H1 (cell line): ENCODE measurements around the gene SH3BP2.
A peak's percentile ranks its signal among the peaks of the same experiment; 100 is the strongest.

ENCODE experiments used
- ATF2 ChIP-seq: IDR thresholded peaks from 2 replicates; pipeline ENCODE4 v1.6.1; 2012; ENCODE audit warnings: low read length, inconsistent platforms
- CEBPB ChIP-seq: IDR thresholded peaks from 2 replicates; pipeline ENCODE4 v1.6.1; 2012; ENCODE audit warnings: low read depth, low read length
- EGR1 ChIP-seq: IDR thresholded peaks from 2 replicates; pipeline ENCODE4 v1.6.1; 2011; ENCODE audit warnings: low read depth, low read length, borderline replicate concordance
- EP300 ChIP-seq, 2 experiments: IDR thresholded peaks; 1 replicate in 1 of 2; 2 replicates in 1 of 2; pipeline ENCODE4 v1.6.1; 2011 to 2012; ENCODE audit warnings: low read depth in 2 of 2, low read length in 2 of 2, mild to moderate bottlenecking in 2 of 2, borderline replicate concordance in 1 of 2, inconsistent platforms in 1 of 2, moderate library complexity in 1 of 2
- POLR2A ChIP-seq, 2 experiments: IDR thresholded peaks; 1 replicate in 1 of 2; 2 replicates in 1 of 2; pipeline ENCODE4 v1.6.1; 2011; ENCODE audit warnings: low read depth in 2 of 2, low read length in 2 of 2, mild to moderate bottlenecking in 2 of 2; ENCODE audit errors: control extremely low read depth in 1 of 2
- POLR2AphosphoS5 ChIP-seq: IDR thresholded peaks from 2 replicates; pipeline ENCODE4 v1.6.1; 2011; ENCODE audit warnings: low read depth, low read length
- SAP30 ChIP-seq: fragments of 300-600 bp; sonication (generic); IDR thresholded peaks from 2 replicates; pipeline ENCODE4 v1.7.1; 2012; ENCODE audit warnings: low read length, moderate library complexity, mild to moderate bottlenecking, inconsistent platforms; ENCODE audit not compliant: insufficient read depth, insufficient replicate concordance
- SIN3A ChIP-seq, 2 experiments: IDR thresholded peaks in 1 of 2; conservative IDR thresholded peaks in 1 of 2; 2 replicates each; pipeline ENCODE4 v1.6.1; 2011 to 2012; ENCODE audit warnings: low read length in 2 of 2, improper control_type of control experiment in 1 of 2, low read depth in 1 of 2, mild to moderate bottlenecking in 1 of 2
- TBP ChIP-seq: IDR thresholded peaks from 2 replicates; pipeline ENCODE4 v1.6.1; 2011; ENCODE audit warnings: low read depth, low read length, improper control_type of control experiment
- TEAD4 ChIP-seq: IDR thresholded peaks from 2 replicates; pipeline ENCODE4 v1.6.1; 2012; ENCODE audit warnings: low read depth, low read length, inconsistent platforms, mixed read lengths
- TF ChIP-seq, protein P1 (sequence below), 3 experiments: IDR thresholded peaks; 1 replicate in 2 of 3; 2 replicates in 1 of 3; pipeline versions ENCODE4 v1.5.1 to v1.6.1; 2011; ENCODE audit warnings: low read length in 3 of 3, mild to moderate bottlenecking in 3 of 3, inconsistent platforms in 2 of 3, low read depth in 1 of 3, moderate library complexity in 1 of 3; ENCODE audit not compliant: insufficient read depth in 1 of 3; ENCODE audit errors: control extremely low read depth in 1 of 3
- TF ChIP-seq, protein P2 (sequence below): IDR thresholded peaks from 2 replicates; pipeline ENCODE4 v1.6.1; 2011; ENCODE audit warnings: low read length, improper control_type of control experiment

DNA sequence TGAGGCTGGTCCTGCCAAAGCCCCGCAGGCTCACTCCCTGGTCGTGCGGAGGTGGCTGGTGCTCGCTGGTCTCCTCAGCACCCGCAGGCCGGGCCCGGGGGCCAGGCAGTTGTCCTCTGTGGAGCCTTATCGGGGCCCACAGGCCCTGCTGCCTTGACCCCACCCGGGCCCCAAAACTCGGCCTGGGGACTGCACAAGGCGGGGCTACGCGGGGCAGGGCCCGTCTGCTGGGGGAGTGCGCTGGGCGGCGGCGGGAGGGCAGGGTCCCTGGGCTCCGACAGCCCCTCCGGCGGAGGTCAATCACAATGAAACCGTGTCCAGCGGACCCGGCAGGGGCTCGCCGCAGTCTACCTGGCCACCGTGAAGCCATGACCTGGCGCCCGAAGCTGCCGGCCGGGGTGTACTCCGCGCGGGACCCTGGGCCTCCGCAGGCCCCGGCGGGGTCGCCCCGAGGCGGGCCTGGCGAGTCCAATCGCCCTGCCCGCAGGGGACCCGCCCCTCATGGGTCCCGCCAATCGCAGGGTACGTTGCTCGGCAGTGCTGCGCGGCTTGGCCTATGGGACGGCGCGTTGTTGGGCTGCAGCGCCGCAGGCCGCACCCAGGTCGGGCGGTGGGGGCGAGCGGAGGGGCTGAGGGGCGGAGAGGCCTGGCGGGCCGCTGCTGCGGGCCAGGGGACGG is 50.5 kb downstream of the SH3BP2 start, which contains the start of gene ADD1:
- TF ChIP-seq TEAD4 = no peak
- no peak for TF ChIP-seq EGR1
- TF ChIP-seq, protein P1, sequence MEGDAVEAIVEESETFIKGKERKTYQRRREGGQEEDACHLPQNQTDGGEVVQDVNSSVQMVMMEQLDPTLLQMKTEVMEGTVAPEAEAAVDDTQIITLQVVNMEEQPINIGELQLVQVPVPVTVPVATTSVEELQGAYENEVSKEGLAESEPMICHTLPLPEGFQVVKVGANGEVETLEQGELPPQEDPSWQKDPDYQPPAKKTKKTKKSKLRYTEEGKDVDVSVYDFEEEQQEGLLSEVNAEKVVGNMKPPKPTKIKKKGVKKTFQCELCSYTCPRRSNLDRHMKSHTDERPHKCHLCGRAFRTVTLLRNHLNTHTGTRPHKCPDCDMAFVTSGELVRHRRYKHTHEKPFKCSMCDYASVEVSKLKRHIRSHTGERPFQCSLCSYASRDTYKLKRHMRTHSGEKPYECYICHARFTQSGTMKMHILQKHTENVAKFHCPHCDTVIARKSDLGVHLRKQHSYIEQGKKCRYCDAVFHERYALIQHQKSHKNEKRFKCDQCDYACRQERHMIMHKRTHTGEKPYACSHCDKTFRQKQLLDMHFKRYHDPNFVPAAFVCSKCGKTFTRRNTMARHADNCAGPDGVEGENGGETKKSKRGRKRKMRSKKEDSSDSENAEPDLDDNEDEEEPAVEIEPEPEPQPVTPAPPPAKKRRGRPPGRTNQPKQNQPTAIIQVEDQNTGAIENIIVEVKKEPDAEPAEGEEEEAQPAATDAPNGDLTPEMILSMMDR (IDR thresholded peaks at IDR 0.05; ENCODE audit: control extremely low read depth in 1 of 3, insufficient read depth in 1 of 3, low read depth in 1 of 3, low read length in 3 of 3) = no peak
- TF ChIP-seq SIN3A (conservative IDR thresholded peaks at IDR 0.05 in 1 of 2, IDR thresholded peaks at IDR 0.05 in 1 of 2; ENCODE audit: low read depth in 1 of 2, low read length in 2 of 2) = 0 out of 4 replicates have a peak, but pooled peaks of 1 of the 2 experiments have one; percentile 6
- no peak for TF ChIP-seq ATF2
- TF ChIP-seq TBP = no peak
- no peak for TF ChIP-seq CEBPB
- TF ChIP-seq, protein P2, sequence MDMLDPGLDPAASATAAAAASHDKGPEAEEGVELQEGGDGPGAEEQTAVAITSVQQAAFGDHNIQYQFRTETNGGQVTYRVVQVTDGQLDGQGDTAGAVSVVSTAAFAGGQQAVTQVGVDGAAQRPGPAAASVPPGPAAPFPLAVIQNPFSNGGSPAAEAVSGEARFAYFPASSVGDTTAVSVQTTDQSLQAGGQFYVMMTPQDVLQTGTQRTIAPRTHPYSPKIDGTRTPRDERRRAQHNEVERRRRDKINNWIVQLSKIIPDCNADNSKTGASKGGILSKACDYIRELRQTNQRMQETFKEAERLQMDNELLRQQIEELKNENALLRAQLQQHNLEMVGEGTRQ = no peak
- TF ChIP-seq EP300 (IDR thresholded peaks at IDR 0.05; ENCODE audit: borderline replicate concordance in 1 of 2, low read depth in 2 of 2, low read length in 2 of 2) = 0 out of 3 replicates have a peak, but pooled peaks of 1 of the 2 experiments have one; percentile 11
- no peak for TF ChIP-seq SAP30
- TF ChIP-seq POLR2A (IDR thresholded peaks at IDR 0.05; ENCODE audit: control extremely low read depth in 1 of 2, low read depth in 2 of 2, low read length in 2 of 2) = peak; percentile 35 to 72
- no peak for TF ChIP-seq POLR2AphosphoS5
